ENCODE data around the gene DYNC2I2.

- TF ChIP-seq POLR2A (IDR thresholded peaks at IDR 0.05) = no peak
- TF ChIP-seq, protein P1, sequence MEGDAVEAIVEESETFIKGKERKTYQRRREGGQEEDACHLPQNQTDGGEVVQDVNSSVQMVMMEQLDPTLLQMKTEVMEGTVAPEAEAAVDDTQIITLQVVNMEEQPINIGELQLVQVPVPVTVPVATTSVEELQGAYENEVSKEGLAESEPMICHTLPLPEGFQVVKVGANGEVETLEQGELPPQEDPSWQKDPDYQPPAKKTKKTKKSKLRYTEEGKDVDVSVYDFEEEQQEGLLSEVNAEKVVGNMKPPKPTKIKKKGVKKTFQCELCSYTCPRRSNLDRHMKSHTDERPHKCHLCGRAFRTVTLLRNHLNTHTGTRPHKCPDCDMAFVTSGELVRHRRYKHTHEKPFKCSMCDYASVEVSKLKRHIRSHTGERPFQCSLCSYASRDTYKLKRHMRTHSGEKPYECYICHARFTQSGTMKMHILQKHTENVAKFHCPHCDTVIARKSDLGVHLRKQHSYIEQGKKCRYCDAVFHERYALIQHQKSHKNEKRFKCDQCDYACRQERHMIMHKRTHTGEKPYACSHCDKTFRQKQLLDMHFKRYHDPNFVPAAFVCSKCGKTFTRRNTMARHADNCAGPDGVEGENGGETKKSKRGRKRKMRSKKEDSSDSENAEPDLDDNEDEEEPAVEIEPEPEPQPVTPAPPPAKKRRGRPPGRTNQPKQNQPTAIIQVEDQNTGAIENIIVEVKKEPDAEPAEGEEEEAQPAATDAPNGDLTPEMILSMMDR (IDR thresholded peaks at IDR 0.05) = no peak
These were observed 28.7 kb downstream of the DYNC2I2 start for GRCh38 chr9:128627906-128628305.
